Activated T-helper 1 cell treated with anti-CD3 and anti-CD28 coated beads, Interleukin-2, amount 50 U/mL, for 16 hours (primary cell): ENCODE results near the gene HOXC13.

Experiments used
- DNase-seq, 2 donors: peaks; one replicate each; pipeline ENCODE4 v3.0.0-alpha.2; 2020; ENCODE audit warnings: low read depth in 1 of 2, low spot score in 1 of 2

Gene HOXC13, protein sequence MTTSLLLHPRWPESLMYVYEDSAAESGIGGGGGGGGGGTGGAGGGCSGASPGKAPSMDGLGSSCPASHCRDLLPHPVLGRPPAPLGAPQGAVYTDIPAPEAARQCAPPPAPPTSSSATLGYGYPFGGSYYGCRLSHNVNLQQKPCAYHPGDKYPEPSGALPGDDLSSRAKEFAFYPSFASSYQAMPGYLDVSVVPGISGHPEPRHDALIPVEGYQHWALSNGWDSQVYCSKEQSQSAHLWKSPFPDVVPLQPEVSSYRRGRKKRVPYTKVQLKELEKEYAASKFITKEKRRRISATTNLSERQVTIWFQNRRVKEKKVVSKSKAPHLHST

DNA sequence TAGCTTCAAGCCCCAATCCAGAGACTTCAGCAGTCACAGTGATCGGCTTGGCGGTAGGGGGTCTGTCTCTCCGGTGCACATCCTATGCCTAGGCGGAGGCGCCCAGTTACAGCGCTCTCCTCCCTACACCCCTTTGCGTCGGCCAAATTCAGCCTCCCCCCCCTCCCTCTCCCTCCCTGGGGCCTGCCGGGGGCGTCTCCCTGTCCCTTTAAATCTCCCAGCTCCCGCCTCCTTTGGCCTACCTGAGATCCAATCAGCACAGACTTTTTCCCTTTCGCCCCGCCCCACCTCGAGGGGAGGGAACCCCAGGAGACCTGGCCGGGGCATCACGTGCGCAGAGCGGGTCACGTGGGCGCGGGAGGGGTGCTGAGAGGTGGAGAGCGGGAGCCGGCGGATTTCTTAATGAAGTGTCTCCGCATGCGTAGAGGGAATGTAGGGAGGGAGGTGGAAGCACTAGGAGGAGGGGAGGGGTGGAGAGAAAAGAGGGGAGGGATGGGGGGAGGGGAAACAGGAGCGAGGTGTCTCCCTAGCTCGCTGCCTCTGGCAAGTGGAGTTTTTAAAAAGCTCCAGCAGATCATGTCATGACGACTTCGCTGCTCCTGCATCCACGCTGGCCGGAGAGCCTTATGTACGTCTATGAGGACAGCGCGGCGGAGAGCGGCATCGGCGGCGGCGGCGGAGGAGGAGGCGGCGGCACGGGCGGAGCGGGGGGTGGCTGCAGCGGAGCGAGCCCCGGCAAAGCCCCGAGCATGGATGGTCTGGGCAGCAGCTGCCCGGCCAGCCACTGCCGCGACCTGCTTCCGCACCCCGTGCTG is at the start of gene HOXC13:
TSS of gene HOXC13 (plus strand) at position 506 of the 815 bp plus-strand sequence. CDS start at position 582, 76 bp downstream.
- no peak for DNase-seq

DNA sequence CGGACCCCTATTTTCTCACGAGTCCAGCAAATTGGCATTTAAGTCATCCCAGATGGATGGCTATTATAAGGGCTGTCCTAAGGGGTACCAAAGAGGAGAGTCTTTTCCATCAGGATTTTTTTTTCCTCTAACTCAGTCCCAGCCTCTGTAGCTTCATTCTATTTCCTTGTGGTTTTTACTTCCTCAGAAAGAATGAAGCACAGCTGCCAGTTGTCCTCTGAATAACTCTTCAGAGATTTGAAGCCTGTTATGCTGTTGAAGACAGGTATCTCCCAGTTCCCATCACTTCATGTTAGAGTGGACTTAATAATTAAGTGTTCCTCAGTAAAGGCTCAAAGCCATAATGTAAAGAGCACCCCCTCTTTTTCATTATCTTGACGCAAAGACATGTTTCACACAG is 48.5 kb upstream of the HOXC13 start:
- DNase-seq = no peak

DNA sequence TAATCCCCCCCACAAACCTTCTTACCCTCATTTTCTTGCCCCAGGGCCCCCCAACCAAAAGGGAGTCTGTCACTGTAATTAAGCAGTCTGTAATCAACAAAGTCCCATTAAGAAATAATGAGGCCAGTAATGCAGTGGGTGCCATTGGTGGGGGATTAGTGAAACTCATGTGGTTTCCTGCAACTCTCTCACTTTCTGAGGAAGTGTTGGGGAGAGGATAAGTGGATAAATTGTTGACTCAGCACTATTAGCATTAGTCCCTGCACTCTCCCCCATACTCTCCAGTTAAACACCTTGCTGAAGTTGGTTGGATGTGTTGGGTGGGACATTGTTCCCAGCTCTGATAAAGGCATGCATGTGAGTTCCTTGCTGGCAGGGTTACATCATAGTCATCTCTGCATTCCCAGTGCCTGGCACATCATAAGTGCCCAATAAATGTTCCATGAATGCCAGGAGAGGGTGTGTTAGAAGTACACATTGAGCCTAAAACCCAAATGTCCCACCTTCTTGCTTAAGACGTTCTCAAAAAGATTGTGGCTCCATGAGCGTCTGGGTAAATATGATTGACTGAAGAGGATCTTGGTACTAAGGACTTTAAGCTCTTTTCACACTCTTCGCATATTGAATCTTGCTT is 45.8 kb upstream of the HOXC13 start:
- no peak for DNase-seq

DNA sequence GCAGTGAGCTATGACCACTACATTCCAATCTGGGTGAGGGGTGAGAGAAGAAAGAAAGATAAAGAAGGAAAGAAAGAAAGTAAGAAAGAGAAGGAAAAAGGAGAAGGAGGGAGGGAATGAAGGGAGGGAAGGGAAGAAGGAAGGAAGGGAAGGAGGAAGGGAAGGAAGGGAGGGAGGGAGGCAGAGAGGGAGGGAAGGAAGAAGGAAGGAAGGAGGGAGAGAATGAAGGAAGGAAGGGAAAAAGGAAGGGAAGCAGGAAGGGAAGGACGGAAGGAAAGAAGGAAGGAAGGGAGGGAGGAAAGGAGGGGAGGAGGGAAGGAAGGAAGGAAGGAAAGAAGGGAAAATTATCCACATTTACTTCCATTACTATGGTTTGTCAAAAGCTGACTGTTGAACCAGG is 39.4 kb upstream of the HOXC13 start:
- no peak for DNase-seq

DNA sequence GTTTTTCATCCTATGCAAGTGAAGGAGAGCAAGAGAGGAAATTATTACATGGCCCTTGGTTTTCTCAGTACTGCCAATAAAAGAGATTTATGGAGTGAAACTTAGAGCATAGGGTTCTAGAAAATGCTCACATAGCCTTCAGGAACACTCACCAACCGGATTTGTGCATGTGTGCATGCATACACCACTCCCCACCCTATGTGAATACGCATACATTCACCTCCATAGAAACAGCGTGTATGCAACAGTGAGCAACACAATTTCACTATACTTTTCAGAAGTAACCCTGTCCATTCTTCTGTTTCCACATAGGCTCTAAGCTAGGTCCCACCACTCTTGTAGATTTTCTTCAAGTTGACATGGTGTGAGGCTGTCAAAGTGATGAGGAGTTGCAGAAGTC is 31.5 kb upstream of the HOXC13 start:
- no peak for DNase-seq

DNA sequence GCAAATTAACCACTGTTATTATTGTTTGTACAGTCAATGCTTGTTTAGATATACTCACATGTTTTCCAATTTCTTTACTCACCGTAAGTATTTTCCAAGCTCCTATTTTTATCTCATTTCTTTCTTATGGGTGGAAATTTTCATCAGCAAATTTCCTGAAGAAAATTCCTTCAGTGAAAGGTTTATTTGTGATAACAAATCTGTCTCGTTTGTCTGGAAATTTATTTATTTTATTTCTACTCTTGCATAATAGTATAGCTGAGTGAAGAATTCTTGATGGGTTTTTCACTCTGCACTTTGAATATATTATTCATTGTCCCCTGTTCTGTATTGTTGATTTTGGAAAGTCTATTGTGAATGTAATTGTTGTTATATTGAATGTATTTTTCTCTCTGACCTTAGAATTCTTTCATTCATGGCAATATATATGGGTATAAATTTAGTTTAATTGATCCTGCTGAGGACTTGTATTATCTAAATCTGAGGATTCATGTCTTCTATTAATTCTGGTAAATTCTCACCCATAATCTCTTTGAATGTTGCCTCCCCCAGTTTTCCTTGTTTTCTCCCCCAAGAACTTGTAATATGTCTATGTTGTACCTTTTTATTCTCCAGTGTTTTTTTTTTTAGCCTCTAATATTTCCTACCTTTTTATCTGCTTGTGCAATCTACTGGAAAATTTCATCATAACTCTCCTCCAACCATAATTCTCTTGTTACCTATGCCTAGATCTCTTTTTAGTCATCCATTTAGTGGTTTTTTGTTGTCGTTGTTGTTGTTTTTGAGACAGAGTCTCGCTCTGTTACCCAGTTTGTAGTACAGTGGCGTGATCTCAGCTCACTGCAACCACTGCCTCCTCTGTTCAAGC is 21.6 kb upstream of the HOXC13 start:
- no peak for DNase-seq

DNA sequence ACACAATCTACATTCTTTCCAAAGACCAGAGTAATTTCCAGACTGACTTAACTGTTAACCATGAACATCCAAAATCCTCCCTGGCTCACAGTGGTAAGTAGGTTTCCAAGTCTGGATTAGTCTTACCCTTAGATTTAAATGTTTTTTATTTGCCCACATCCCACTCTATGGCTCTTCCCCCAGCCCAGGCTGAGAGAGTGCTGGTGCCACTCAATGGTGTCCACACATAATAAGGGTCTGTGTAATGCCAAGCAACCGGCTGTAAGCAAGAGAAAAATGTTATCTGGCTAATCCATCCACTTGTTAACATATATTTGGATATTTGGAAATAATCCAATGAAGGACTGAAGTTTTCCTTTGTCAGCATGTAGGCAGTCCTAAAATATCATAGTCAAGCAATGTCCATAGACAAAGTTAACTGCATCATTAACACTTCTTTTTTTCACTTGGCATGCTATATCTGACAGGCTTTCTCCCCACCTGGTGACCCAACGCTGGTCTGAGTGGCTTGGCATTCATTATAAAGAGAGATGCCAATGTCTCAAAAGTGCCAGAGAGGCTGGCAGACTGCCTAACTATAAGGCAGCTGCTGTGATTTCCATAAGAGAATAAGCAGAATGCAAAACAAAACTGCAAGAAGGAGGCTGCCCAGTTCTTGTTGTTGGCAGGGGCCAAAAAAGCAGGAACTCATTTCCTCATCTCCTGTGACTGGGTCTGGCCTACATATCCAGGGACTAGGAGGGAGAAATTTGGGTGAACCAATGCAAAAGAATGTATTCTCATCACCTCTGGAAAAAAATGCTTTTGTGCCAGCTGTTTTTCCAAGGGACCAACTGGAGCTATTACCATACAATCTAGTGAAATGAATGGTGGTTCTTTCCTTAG is 13.9 kb upstream of the HOXC13 start:
- DNase-seq = no peak

DNA sequence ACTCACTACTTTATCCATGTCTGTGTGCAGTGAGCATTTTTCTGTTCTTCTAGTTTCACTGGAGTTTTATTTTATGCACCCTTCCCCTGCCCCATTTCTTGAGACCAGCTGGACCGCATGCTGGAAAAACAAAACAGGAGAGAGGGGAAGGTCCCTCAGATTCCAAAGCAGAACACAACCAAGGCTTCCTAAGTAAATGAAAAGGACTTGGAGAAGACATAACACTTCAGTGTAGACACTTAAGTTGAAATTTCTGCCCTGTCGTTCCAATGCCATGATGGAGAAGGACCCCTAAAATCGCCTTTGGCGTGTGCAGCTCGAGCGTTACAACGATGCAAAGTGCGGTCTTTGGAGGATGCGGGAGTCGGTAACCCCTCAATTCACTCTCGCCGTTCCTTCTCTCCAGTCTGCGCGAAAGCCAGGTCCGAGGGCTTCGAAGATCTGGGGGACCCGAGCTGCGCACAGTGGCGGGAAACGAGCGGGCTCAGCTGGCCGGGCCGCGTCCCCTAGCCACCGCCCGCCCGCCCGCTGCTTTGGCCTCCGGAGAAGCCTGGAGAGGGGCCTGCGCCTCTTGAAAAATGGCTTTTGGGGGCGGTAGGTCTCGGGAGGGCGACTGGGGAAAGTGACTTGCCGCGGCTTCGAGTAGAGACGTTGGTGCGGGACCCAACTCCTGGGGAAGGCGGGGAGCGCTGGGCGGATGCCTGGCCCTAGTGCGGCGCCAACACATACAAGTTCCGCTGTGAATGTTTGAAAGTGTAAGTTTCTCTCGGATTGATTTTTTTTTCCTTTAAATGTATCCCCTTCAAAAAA is 11.2 kb upstream of the HOXC13 start:
- DNase-seq = no peak

DNA sequence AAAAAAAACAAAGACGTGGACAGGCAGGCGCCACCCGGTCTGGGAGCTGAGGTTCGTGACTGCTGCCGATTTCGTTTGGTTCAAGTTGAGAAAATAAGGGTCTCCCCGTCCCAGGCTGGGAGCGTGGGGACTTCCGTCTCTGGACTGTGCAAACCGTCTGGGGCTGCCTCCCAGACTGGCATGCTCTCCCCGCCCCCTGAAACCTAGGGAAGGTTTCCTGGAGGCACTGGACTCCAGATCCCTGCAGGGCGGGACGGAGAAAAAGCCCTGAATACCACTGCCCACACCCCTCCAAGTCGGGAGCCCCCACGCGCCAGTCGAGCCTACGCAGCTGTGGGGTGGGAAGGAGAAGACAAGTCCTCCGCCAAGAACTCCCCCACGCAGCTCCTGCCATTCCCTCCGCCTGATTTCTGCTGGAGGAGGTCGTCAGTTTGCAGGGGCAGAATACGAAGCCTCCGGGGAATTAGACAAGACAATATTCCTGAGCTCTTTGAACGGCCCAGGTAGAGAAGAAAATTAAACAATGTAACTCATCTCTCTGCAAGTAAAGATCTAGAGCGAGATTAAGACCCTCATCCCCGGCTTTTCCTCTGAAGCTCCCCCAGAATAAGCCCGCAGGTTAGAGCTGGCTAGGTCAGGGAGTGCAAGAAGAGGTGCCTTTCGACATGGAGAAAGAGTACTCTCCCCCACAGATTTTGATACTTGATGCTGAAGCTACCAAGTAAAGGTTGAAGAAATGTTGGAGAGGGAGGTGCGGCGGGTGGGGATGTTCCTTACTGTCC is 10.4 kb upstream of the HOXC13 start:
- no peak for DNase-seq

DNA sequence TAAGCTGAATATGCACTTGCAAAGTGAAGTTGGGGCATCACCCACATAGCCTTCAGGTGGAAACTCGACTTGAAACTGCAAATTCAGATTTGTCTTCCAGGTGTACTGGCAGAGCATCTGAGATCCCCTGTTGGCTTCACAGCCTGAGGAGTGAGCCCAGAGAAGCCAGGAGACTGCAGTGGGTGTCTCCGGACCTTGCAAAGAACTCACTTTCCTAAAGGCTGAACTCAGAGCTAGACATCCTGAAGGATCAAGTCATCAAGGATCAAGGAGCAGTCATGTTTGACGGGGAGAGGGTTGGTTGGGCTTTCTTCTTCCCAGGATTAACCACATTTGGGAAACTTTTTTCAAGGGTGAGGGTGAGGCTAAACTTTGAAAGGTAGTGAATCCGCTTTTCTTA is 9.1 kb upstream of the HOXC13 start:
- no peak for DNase-seq

DNA sequence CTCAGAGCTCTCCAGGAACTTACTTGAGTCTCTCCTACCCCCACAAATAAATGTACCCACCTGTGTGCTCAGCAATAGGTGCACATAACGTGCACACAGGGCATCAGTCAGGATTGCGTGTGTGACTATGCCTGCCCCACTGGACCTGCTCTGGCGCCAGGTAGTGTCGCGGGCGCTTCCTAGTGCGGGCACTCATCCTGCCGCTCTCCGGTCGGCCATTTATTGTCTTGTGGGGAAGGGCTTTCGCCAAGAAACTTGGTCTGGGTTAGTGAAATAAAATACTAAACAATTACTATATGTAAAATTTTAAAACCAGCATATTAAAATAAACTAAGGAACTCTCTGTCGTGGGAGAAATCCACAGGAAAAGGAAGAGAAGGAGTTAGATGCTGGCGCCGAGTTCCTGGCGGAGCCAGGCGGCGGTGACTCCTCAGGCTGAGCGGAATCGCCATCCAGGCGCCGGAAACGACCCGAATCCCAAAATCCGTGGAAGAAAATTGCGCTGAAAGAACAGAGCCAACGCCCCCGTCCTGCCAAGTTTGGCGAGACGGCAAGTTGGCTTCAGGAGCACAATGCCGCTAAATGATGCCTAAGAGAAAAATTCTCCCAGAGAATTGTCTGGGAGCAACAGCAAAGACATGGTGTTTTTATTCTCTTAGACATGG is 7.9 kb upstream of the HOXC13 start:
- no peak for DNase-seq

DNA sequence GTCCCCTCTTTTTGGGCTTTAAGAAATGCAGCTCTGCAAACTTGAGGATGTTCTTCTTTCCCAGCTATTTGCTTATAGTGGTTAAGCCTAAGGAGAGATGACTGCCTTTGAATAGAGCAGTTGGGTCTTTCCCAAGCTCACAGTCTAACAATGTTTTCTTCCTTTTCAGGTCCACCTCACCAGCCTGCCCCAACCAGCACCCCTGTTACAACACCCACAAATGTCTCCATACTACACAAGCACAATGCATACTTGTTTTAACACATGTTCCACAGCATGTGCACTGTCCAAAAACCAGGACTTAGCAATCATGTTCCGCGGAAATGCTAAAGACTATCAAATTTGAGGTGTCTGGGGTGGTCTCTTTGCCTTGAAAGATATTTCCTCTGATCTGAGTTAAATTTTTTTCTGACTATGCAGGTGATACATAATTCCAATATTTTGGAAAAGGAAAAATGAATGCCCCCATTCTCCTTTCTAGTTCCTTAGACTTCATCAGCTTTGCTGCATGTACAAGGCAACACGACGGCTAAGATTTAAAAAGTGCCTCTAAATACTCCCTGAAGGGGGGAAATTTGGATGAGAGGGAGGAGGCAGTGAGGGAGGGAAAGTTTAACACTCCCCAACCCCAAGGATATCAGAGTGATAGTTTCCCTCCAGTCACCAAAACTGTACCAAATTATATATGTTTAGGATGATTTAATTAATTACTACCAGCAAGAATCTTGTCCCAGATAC is 6.6 kb upstream of the HOXC13 start:
- no peak for DNase-seq

DNA sequence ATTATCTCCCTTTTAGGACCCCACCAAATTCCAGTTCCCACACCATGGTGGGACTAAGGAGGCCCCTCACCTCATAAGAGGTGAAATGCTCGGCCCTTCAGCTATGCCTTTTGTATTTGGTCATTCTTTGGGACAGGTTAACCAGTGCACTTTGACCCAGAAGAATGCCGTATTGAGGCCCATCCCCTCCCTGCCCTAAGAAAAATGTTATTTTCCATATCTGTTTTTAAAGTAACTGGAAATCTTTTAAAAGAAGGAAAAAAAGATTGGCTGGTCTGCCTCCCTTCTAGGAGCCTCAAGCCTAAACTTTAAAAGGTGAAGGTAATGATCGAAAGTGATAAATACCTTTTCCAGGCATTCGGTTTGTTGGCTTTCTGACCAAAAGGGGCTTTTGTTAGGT is 5.7 kb upstream of the HOXC13 start:
- DNase-seq = no peak

DNA sequence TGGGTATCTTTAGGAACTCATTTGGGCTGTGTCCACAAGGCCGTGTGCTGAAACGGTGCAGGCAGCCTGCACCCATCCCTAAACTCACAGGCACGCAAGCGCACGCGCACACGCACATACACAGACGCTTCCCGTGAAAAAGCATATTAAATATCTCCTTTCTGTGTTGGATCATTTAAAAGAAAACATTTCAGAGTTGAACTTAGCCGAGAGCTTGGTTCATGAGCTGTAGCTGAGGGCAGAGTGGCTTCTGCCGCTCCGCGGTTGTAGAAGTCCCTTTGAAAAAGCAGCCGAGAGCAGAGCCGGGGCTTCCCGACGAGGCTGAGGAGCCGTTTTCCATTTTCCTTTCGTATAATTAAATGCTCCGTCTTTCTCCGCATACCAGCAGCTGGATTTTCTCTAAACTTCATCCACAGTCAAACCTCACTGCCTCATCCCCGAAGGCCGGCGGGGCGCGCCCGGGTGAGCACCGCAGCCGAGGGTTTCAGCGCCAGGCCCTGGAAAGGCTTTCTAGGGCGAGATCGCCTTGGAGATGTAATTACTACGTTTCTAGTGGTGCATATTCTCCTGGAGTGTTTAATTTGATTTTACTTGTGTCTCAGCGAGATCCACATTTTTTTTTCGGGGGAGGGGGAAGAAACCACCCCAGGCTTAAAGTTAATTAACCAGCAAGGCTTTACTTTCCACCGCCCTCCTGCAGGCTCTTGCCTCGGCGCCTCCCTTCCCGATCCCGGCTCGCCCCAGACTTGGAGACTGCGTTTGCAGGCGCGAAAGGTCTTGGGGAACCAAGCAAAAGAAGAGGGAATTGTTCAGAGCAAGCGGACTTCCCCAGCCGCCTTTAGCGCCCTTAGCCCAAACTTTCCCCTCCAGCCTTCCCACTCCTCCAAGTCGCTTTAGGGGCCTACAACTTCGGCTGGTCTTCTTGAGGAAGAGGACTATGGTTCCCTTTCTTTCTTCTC is 3.0 kb upstream of the HOXC13 start:
- DNase-seq = no peak

DNA sequence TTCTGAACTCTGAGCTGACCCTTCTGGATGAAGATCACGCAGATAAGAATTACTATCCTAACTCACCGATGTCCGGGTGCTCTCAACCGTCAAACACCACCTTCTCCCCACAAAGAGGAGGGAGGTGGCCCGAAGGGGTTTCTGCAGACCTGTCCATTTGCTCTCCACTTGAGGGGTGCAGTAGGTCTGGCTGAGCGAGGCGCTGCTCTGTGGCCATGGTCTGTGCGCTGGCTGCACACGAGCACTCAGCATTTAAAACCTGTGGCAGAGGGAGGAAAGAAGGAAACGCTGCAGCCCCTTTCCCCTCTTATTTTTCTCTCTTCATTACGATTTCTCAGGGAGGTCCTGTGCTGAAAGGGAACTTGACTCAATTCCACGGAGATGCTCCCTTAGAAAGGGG is 1.5 kb upstream of the HOXC13 start:
- no peak for DNase-seq
